Measurements from ENCODE around the gene CHMP5.
"Not testable (repeated sequence)": the region's sequence is repeated elsewhere in the genome, so short reads cannot be mapped to it uniquely, and the experiment has no call there.

Gene CHMP5

DNA sequence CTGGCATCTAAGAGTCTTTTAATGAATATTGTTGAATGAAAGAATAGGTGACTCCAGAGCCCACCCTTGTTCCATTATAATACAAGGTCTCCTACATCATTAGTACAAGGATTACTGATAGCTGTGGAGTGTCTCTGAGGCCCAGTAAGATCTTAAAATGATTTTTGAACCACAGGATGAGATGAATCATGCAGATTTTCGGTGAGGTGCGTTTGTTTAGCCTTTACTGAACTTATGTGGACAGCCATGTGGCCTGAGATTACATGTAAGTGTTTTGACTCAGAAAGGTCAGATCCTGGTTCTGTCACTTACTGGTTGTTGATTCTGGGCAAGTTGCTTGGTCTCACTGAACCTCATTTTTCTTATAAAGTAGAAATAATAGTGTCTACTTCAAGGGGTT is 47.1 kb downstream of the CHMP5 start:
- DNase-seq (ENCODE audit: low read depth, low spot score), result no peak

GRCh38 chr9:33315371-33315770 is 50.5 kb downstream of the CHMP5 start:
- DNase-seq (ENCODE audit: low read depth, low spot score), result no peak

DNA sequence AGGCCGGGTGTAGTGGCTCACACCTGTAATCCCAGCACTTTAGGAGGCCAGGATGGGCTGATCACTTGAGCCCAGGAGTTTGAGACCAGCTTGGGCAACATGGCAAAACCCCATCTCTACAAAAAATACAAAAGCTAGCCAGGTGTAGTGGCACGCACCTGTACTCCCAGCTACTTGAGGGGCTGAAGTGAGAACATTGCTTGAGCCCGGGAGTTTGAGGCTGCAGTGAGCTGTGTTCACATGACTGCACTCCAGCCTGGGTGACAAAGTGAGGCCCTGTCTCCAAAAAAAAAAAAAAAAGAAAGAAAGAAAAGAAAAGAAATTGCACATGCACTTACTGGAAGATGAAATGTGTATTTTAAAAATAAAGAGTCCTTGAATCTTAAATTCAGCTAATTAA is 52.3 kb downstream of the CHMP5 start:
- DNase-seq (ENCODE audit: low read depth, low spot score), result not testable (repeated sequence)

GRCh38 chr9:33318225-33318624 is 53.4 kb downstream of the CHMP5 start:
- DNase-seq (ENCODE audit: low read depth, low spot score), result no peak

DNA sequence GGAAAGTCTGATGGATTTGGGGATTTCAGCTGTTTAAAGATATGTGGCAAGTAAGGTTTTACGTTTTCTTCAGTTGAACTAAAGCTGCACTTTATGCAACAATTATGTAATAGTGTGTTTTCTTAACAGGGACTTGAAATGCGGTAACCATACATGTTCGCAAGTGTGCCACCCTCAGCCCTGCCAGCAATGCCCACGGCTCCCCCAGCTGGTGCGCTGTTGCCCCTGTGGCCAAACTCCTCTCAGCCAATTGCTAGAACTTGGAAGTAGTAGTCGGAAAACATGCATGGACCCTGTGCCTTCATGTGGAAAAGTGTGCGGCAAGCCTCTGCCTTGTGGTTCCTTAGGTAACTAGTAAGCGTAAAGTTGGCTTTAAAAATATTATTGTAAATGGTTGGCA is 53.9 kb downstream of the CHMP5 start:
- no peak for DNase-seq (ENCODE audit: low read depth, low spot score)

DNA sequence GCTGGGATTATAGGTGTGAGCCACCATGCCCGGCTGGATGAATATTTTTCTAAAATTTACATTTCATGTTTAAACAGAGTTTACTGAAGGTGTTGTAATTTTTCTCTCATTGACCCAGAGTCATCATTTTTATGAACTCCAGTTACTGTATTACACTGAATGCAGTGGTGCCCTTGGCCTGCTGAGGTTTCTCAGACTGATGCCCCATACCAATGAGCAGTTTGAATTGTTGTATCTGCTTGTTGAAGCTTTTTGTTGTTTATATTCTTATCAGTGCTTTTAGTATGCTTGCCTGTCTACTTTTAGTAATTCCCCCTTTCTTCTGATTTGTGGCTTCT is 55.4 kb downstream of the CHMP5 start:
- DNase-seq (ENCODE audit: low read depth, low spot score), result no peak

DNA sequence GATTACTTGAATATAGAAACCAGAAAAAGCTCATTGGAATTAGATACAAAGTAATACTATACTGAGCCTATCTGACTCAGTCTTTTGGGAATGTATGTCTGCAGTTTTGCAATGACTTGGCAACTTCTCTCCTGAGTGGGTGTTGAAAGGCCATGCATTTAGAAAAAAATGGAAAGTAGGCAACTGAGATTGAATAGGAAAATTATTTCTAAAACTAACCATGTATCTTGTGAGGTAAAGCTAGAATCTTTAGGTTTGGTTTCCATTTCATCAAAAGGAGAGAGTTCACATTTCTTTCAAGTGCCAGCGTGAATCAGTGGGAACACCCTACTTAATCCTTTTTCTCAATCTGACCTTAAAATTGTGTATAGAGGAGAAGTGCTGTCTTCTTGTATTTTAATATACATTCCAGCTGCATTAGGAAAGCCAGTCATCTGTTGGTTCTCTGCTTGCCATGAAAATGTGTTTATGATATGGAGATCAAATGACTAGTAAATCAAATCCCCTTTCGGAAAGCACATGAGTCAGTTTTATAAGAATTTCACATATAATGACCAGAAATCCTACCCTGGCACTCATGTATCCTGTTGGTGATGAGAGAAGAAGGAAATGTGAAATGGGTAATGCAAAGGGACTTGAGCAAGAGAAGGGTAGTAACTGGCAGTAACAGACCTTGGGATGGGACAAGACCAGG is 55.9 kb downstream of the CHMP5 start:
- DNase-seq (ENCODE audit: low read depth, low spot score), result no peak

DNA sequence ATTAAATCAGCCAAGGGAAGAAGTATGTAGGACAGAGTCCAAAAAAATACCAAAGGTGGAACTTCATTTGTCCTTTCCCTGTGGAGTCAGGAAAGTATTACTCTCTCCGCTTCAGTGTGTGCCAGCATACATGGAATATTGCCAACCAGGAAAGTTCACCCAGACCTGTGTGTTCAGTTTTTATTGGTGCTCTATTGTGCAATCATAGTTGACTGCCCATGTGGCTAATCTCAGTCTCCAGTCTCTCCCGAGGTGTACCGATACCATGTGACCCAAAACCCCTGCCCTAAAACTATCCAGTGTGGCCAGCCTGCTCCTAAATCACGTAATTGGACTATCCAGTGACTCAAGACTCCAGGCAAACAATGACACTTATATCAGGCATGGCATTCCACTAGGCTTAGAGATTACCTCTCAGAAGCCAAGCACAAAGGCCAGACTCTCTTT is 64.3 kb downstream of the CHMP5 start:
- no peak for DNase-seq (ENCODE audit: low read depth, low spot score)

GRCh38 chr9:33329979-33330378 is 65.1 kb downstream of the CHMP5 start:
- no peak for DNase-seq (ENCODE audit: low read depth, low spot score)

- no peak for DNase-seq (ENCODE audit: low read depth, low spot score)
These were observed 66.6 kb downstream of the CHMP5 start for GRCh38 chr9:33331377-33331891.

All from iPS DF 19.7 (cell line).